Mesenchymal stem cell (in vitro differentiated cells and primary cell): ENCODE results near the gene SEC14L3.

Experiments
- DNase-seq: peaks from one replicate; pipeline ENCODE4 v3.0.0-alpha.2; 2013
- H2AFZ ChIP-seq: one replicate; pipeline ENCODE4 v1.6.1; 2013; ENCODE audit warnings: low read depth, mild to moderate bottlenecking, control low read depth, inconsistent platforms, low read length, moderate library complexity
- H2AK5ac ChIP-seq: 2 replicates; pipeline ENCODE4 v1.6.1; 2013; ENCODE audit warnings: low read length, moderate library complexity, mild to moderate bottlenecking, inconsistent platforms; ENCODE audit not compliant: severe bottlenecking
- H2BK120ac ChIP-seq: one replicate; pipeline ENCODE4 v1.6.1; 2013; ENCODE audit warnings: low read depth, mild to moderate bottlenecking, inconsistent platforms, low read length, moderate library complexity
- H2BK12ac ChIP-seq, 2 experiments: one replicate each; pipeline ENCODE4 v1.6.1; 2013; ENCODE audit warnings: inconsistent platforms in 2 of 2, low read length in 2 of 2, mild to moderate bottlenecking in 2 of 2, moderate library complexity in 2 of 2, control low read depth in 1 of 2
- H2BK15ac ChIP-seq: one replicate; pipeline ENCODE4 v1.6.1; 2013; ENCODE audit warnings: mild to moderate bottlenecking, low read depth, inconsistent platforms; ENCODE audit not compliant: poor library complexity, severe bottlenecking
- H2BK5ac ChIP-seq: 2 replicates; pipeline ENCODE4 v1.6.1; 2013; ENCODE audit warnings: low read depth, mild to moderate bottlenecking, low read length, control low read depth, inconsistent platforms; ENCODE audit not compliant: poor library complexity, severe bottlenecking
- H3K14ac ChIP-seq, 2 experiments: one replicate each; pipeline ENCODE4 v1.6.1; 2013; ENCODE audit warnings: inconsistent platforms in 2 of 2, low read length in 2 of 2, control low read depth in 1 of 2, mild to moderate bottlenecking in 1 of 2, moderate library complexity in 1 of 2
- H3K18ac ChIP-seq, 2 experiments: one replicate each; pipeline ENCODE4 v1.6.1; 2013; ENCODE audit warnings: inconsistent platforms in 2 of 2, low read length in 2 of 2, control low read depth in 1 of 2, low read depth in 1 of 2, mild to moderate bottlenecking in 1 of 2
- H3K23ac ChIP-seq, 2 experiments: one replicate each; pipeline ENCODE4 v1.6.1; 2013; ENCODE audit warnings: inconsistent platforms in 2 of 2, low read length in 2 of 2, mild to moderate bottlenecking in 2 of 2, moderate library complexity in 2 of 2, control low read depth in 1 of 2
- H3K27ac ChIP-seq: 2 replicates; pipeline ENCODE4 v1.5.1; 2013; ENCODE audit warnings: mild to moderate bottlenecking, moderate library complexity, low read length, control low read depth, inconsistent platforms; ENCODE audit not compliant: poor library complexity, severe bottlenecking
- H3K27me3 ChIP-seq, 2 experiments: 2 replicates each; pipeline versions ENCODE4 v1.6.1 to v1.7.0; 2013; ENCODE audit warnings: low read length in 2 of 2, mild to moderate bottlenecking in 2 of 2, moderate library complexity in 2 of 2, control low read depth in 1 of 2, inconsistent platforms in 1 of 2; ENCODE audit not compliant: control insufficient read depth in 1 of 2, insufficient read depth in 1 of 2
- H3K36me3 ChIP-seq, 2 experiments: 2 replicates each; pipeline versions ENCODE4 v1.6.1 to v1.7.0; 2013; ENCODE audit warnings: low read length in 2 of 2, control low read depth in 1 of 2, inconsistent platforms in 1 of 2, low read depth in 1 of 2, mild to moderate bottlenecking in 1 of 2; ENCODE audit not compliant: insufficient read depth in 2 of 2, control insufficient read depth in 1 of 2
- H3K4ac ChIP-seq, 2 experiments: one replicate each; pipeline ENCODE4 v1.6.1; 2013; ENCODE audit warnings: inconsistent platforms in 2 of 2, low read length in 2 of 2, mild to moderate bottlenecking in 2 of 2, moderate library complexity in 2 of 2, control low read depth in 1 of 2, low read depth in 1 of 2
- H3K4me1 ChIP-seq: 2 replicates; pipeline ENCODE4 v1.6.1; 2013; ENCODE audit warnings: low read depth, low read length, control low read depth; ENCODE audit not compliant: control insufficient read depth, insufficient read depth
- H3K4me2 ChIP-seq: 2 replicates; pipeline ENCODE4 v1.6.1; 2013; ENCODE audit warnings: low read length, mild to moderate bottlenecking, inconsistent platforms; ENCODE audit not compliant: poor library complexity, severe bottlenecking
- H3K4me3 ChIP-seq, 2 experiments: 2 replicates each; pipeline versions ENCODE4 v1.5.1 to v1.7.0; 2013; ENCODE audit warnings: low read length in 2 of 2, mild to moderate bottlenecking in 2 of 2, control low read depth in 1 of 2, low read depth in 1 of 2; ENCODE audit not compliant: insufficient read depth in 1 of 2
- H3K79me1 ChIP-seq: replicated peaks from 2 replicates; pipeline ENCODE4 v1.6.1; 2013; ENCODE audit warnings: mild to moderate bottlenecking, control low read depth, low read length, inconsistent platforms; ENCODE audit not compliant: poor library complexity, severe bottlenecking
- H3K9ac ChIP-seq: 2 replicates; pipeline ENCODE4 v1.7.0; 2013; ENCODE audit warnings: mild to moderate bottlenecking, low read length, moderate library complexity
- H3K9me3 ChIP-seq: 2 replicates; pipeline ENCODE4 v1.7.0; 2013; ENCODE audit warnings: mild to moderate bottlenecking, low read length; ENCODE audit not compliant: control insufficient read depth
- H4K8ac ChIP-seq: one replicate; pipeline ENCODE4 v1.6.1; 2013; ENCODE audit warnings: inconsistent platforms, mild to moderate bottlenecking, low read length, moderate library complexity
- H4K91ac ChIP-seq: one replicate; pipeline ENCODE4 v1.6.1; 2013; ENCODE audit warnings: mild to moderate bottlenecking, low read length, inconsistent platforms
- WGBS: methylation state at CpG from one replicate; pipeline ENCODE4 v1.1.7; 2013; ENCODE audit warnings: mixed read lengths; 5-methylcytosine and 5-hydroxymethylcytosine counted together

The SEC14L3 gene

GRCh38 chr22:30422481-30423300 lies 49.1 kb downstream of the SEC14L3 start:
- H3K4me2 ChIP-seq = peak overlapping the region; percentile 61
- H3K18ac ChIP-seq = peak overlapping the region; percentile 96 to 98
- 26% methylated on average over 18 of the region's 18 CpGs for WGBS

GRCh38 chr22:30421695-30422480 lies 49.9 kb downstream of the SEC14L3 start:
- Histone ChIP-seq H2BK15ac (no peak overlapping the region), H3K4me1 (peaks cover 29% of the 10 kb centered on the region), H3K4ac (peak overlapping the region in 1 of 2 experiments; percentile 96), H3K4me3 (peak overlapping the region in 1 of 2 experiments; percentile 85), H4K91ac (no peak overlapping the region), H3K36me3 (peaks cover 14 to 28% of the 10 kb centered on the region in 2 experiments), H3K79me1 (peaks cover 5% of the 10 kb centered on the region), H3K27ac (peak overlapping the region; percentile 91), H3K9me3 (no peaks in the 10 kb centered on the region), H2AFZ (no peak overlapping the region), H3K9ac (peak overlapping the region; percentile 96), H3K14ac (peak overlapping the region in 1 of 2 experiments; percentile 2), H3K4me2 (peak overlapping the region; percentile 25), H2BK120ac (peak overlapping the region; percentile 64), H2BK12ac (peak overlapping the region; percentile 2 to 76), H3K27me3 (no peaks in the 10 kb centered on the region), H3K18ac (peak overlapping the region; percentile 23 to 79), H3K23ac (peak overlapping the region in 1 of 2 experiments; percentile 34), H4K8ac (no peak overlapping the region), H2BK5ac (no peak overlapping the region), H2AK5ac (peak overlapping the region; percentile 90)
- WGBS = 44% methylated on average over 8 of the region's 8 CpGs
- peak; percentile 44 for DNase-seq

More at GRCh38 chr22:30422481-30423300, 49.1 kb downstream of the SEC14L3 start:
- peak overlapping the region; percentile 96 for H3K9ac ChIP-seq
- peak overlapping the region; percentile 90 for H2AK5ac ChIP-seq
- H4K91ac ChIP-seq = peak overlapping the region; percentile 98
- H2BK120ac ChIP-seq = peak overlapping the region; percentile 96
- peaks cover 3% of the 10 kb centered on the region for H3K79me1 ChIP-seq
- H3K27me3 ChIP-seq = no peaks in the 10 kb centered on the region
- DNase-seq = peak; percentile 97
- peak overlapping the region; percentile 91 for H3K27ac ChIP-seq
- H3K23ac ChIP-seq = no peak overlapping the region
- H3K9me3 ChIP-seq = no peaks in the 10 kb centered on the region
- peaks cover 31% of the 10 kb centered on the region for H3K4me1 ChIP-seq
- H2BK12ac ChIP-seq = peak overlapping the region; percentile 38 to 76
- H2AFZ ChIP-seq = peak overlapping the region; percentile 21
- H3K36me3 ChIP-seq = peaks cover 17 to 20% of the 10 kb centered on the region in 2 experiments
- H4K8ac ChIP-seq = peak overlapping the region; percentile 98
- peak overlapping the region; percentile 60 for H2BK15ac ChIP-seq
- peak overlapping the region; percentile 54 to 85 for H3K4me3 ChIP-seq
- peak overlapping the region in 1 of 2 experiments; percentile 90 for H3K14ac ChIP-seq
- peak overlapping the region; percentile 75 for H2BK5ac ChIP-seq
- peak overlapping the region; percentile 96 to 97 for H3K4ac ChIP-seq

GRCh38 chr22:30420347-30421125 lies 51.3 kb downstream of the SEC14L3 start:
- 64% methylated on average over 6 of the region's 6 CpGs for WGBS
- Histone ChIP-seq H3K14ac (no peak overlapping the region), H3K9ac (peak overlapping the region; percentile 96)

More at GRCh38 chr22:30420347-30421125, 51.3 kb downstream of the SEC14L3 start:
- Histone ChIP-seq H2BK15ac (no peak overlapping the region), H2AFZ (no peak overlapping the region), H3K18ac (no peak overlapping the region), H3K9me3 (no peaks in the 10 kb centered on the region), H4K8ac (no peak overlapping the region), H2BK12ac (no peak overlapping the region), H3K4ac (peak overlapping the region in 1 of 2 experiments; percentile 2), H3K79me1 (peaks cover 7% of the 10 kb centered on the region), H3K4me3 (peak overlapping the region in 1 of 2 experiments; percentile 5), H2AK5ac (peak overlapping the region; percentile 23), H3K23ac (no peak overlapping the region), H2BK5ac (no peak overlapping the region), H3K4me1 (peaks cover 26% of the 10 kb centered on the region), H4K91ac (no peak overlapping the region), H3K27ac (peak overlapping the region; percentile 46), H2BK120ac (no peak overlapping the region), H3K27me3 (no peaks in the 10 kb centered on the region), H3K4me2 (no peak overlapping the region), H3K36me3 (peaks cover 25 to 42% of the 10 kb centered on the region in 2 experiments)
- peak; percentile 70 for DNase-seq
